Muscle of back (tissue), 11 donors: Measurements from ENCODE around the gene EGFL8. TPM values are rescaled to one million over a fixed set of nuclear protein-coding genes. Genes with fewer than 3 reads are reported as not detected.

Experiments
- DNase-seq, 3 donors: peaks; one replicate each; pipeline versions ENCODE4 v3.0.0 to v3.0.0-alpha.2; 2013
- polyA plus RNA-seq, 10 donors: library from polyadenylated mRNA; unstranded; fragments of 120-200 nt; gene quantifications; one replicate each; pipeline ENCODE4 v1.2.1, GENCODE V29; 2013; ENCODE audit not compliant: insufficient read length in 10 of 10

The EGFL8 gene
- polyA plus RNA-seq, 10 donors: 19.1 to 45.8 (median 25.4) TPM

- no peak for DNase-seq
Measured at GRCh38 chr6:32167154-32167760, 2.9 kb downstream of the EGFL8 start.

GRCh38 chr6:32167761-32168262 lies 3.4 kb downstream of the EGFL8 start:
- DNase-seq: no peak

GRCh38 chr6:32168350-32168749 lies 4.0 kb downstream of the EGFL8 start:
- DNase-seq: no peak

GRCh38 chr6:32168807-32169591 lies 4.6 kb downstream of the EGFL8 start:
- no peak for DNase-seq

- DNase-seq: no peak
Measured at GRCh38 chr6:32170294-32170693, 5.9 kb downstream of the EGFL8 start.

GRCh38 chr6:32171234-32171633 lies 6.8 kb downstream of the EGFL8 start:
- DNase-seq: no peak

GRCh38 chr6:32173051-32173727 lies 8.8 kb downstream of the EGFL8 start:
- DNase-seq: peak in 1 of 3 donors; percentile 1

- peak in 1 of 3 donors; percentile 0 for DNase-seq
Measured at GRCh38 chr6:32174416-32174815, 10.0 kb downstream of the EGFL8 start.

GRCh38 chr6:32175322-32175710 lies 10.9 kb downstream of the EGFL8 start:
- DNase-seq: no peak

GRCh38 chr6:32175711-32176475 lies 11.5 kb downstream of the EGFL8 start, which contains the start of gene AGPAT1:
Gene AGPAT1 (minus strand): TSS chr6:32176084. CDS start chr6:32171496, 4,588 bp downstream.
- peak; percentile 97 to 99 (median 98) for DNase-seq

GRCh38 chr6:32176476-32177182 lies 12.2 kb downstream of the EGFL8 start:
- DNase-seq: no peak

- no peak for DNase-seq
Measured at GRCh38 chr6:32177183-32177787, 12.9 kb downstream of the EGFL8 start.

- DNase-seq: peak; percentile 99 to 100 (median 100)
Measured at GRCh38 chr6:32177788-32178546, 13.6 kb downstream of the EGFL8 start, which contains the start of gene RNF5. Gene RNF5 (plus strand): TSS chr6:32178405. CDS start chr6:32178512, 107 bp downstream.

GRCh38 chr6:32178547-32179440 lies 14.4 kb downstream of the EGFL8 start:
- peak in 1 of 3 donors; percentile 34 for DNase-seq

GRCh38 chr6:32179766-32180405 lies 15.5 kb downstream of the EGFL8 start:
- no peak for DNase-seq

- DNase-seq: no peak
Measured at GRCh38 chr6:32181148-32181702, 16.8 kb downstream of the EGFL8 start.

- no peak for DNase-seq
Measured at GRCh38 chr6:32181915-32182529, 17.6 kb downstream of the EGFL8 start.
